GM19328 (cell line): Measurements from ENCODE around the gene HMX1.

Experiments
- ATAC-seq: cut with Tn5 transposase; IDR thresholded peaks from one replicate; pipeline ENCODE4 v1.9.1; 2021; ENCODE audit warnings: mild to moderate bottlenecking, moderate library complexity; ENCODE audit not compliant: unreplicated experiment

The HMX1 gene

GRCh38 chr4:8871417-8872401 lies at the start of gene HMX1:
Gene HMX1 (minus strand): TSS chr4:8871839. CDS start chr4:8871614, 225 bp downstream.
- ATAC-seq: no peak

DNA sequence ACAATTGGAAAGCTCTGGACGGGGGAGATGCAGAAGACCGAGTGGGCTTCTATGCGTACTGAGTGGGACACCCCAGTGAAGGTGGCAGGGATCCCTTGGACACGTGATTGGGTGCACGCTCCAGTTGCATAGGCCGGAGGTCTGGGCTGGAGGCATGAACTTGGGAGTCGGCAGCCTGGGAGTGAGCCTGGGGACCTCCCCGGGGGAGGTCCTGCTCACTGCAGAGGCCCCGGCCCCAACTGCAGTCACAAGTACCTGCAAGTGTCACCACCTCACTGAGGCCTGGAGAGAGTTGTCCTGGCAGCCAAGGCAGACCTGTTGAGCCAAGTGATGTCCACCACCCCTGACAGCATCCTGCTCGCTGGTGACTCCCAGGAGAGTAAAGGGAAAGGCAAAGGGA lies 49.3 kb upstream of the HMX1 start:
- ATAC-seq: no peak

GRCh38 chr4:8920289-8920965 lies 48.8 kb upstream of the HMX1 start:
- no peak for ATAC-seq

GRCh38 chr4:8919651-8920288 lies 48.1 kb upstream of the HMX1 start:
- no peak for ATAC-seq

DNA sequence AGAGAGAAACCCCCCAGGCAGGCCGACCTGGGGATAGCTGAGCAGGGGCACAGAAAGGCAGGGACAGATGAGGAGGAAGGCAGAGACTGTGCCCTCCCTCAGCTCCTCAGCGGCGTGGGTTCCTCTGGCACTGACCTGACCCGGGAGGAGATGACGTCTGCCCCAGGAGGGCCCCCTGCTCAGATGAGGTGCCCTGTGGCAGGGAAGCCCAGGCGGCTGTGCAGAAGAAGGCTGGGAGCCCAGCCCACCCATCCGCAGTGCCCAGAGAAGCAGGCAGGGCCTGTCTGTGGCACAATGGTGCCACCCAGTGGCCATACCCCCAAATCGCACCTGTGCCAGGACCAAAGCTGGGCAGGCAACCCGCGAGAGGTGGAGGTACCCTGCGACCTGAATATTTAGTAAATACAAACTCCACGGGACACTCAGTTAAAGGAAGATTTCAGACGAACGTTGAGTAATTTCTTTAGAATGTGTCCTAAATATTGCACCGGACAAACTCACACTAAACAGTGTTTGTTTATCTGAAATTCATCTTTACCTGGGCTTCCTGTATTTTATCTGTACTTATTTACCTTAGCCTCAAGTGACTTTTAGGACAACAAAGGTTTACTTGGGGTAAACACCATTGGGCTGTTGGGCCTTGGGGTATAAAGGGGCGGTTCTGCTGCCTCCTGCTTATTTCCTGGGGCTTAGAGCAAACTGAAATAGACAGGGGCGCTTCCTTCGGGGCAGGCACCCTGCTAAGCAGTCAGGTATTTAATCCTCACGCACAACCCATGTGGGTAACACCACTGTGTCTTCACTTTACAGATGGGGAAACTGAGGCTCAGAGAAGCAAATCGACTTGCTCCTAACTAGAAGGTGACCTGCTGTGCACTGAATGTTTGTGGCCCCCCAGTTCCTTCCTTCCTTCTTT lies 46.5 kb upstream of the HMX1 start:
- peak; percentile 73 for ATAC-seq

DNA sequence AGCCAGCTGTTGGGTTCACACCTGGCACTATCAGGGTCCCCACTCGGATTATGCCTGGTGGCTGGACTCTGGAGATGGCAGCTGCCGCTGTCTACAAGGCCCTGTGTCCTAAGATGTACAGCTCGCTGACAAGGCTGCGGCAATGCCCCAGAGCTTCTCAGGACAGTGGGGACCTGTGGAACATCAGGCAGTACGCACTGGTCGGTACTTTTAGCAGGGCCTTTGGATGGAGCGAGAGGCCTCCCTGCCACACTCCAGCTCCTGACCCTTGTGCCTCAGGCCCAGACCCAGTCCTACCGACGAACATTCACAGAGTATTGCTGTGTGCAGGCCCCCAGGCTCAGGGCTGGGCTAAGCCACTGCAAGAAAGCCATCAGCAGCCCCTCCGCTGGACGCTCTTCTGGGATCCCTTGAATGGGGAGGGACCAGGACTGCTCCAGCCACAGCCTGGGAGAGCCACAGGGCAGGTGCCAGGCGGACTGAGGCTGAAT lies 45.7 kb upstream of the HMX1 start:
- no peak for ATAC-seq

DNA sequence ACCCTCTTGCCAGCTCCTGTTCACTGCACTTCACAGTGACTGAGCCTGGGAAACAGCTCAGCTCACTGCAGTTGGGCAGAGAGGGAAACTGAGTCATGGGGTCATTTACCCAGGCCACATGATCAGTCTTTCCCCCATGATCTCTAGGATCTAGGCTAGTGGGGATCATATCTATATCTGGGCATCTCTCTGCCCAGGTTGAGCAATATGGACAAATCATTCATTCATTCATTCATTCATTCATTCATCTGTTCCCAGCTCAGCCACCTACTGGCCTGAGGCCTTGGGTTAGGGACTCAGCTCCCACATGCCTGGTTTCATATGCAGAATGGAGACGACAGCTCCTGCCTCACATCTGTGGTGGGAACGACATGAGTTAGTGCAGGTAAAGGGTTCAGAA lies 45.3 kb upstream of the HMX1 start:
- no peak for ATAC-seq

DNA sequence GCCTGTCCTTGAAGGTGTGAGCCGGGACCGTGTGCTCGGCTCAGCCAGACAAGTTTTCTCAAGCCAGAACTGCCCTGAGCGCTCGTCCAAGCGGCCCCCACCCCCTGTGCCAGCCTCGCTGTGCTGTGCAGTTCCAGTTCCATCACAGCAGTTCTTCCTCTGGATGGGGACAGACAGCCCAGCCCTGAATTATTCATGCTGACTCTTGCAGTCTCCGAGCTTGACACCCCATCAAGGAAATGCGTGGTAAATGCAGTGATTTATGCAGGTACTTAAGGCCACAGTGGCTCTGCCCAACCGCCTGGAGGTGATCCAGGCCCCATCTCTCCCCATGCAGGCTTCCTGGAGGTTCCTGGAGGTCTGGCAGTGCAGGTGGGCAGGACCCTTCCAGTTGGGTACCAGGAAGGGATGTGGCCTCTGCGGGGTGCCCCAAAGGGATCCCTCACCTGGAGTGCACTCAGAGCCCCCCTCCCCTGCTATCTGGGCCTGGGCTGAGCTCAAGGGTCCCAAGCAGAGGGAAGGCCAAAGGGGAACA lies 44.8 kb upstream of the HMX1 start:
- no peak for ATAC-seq

DNA sequence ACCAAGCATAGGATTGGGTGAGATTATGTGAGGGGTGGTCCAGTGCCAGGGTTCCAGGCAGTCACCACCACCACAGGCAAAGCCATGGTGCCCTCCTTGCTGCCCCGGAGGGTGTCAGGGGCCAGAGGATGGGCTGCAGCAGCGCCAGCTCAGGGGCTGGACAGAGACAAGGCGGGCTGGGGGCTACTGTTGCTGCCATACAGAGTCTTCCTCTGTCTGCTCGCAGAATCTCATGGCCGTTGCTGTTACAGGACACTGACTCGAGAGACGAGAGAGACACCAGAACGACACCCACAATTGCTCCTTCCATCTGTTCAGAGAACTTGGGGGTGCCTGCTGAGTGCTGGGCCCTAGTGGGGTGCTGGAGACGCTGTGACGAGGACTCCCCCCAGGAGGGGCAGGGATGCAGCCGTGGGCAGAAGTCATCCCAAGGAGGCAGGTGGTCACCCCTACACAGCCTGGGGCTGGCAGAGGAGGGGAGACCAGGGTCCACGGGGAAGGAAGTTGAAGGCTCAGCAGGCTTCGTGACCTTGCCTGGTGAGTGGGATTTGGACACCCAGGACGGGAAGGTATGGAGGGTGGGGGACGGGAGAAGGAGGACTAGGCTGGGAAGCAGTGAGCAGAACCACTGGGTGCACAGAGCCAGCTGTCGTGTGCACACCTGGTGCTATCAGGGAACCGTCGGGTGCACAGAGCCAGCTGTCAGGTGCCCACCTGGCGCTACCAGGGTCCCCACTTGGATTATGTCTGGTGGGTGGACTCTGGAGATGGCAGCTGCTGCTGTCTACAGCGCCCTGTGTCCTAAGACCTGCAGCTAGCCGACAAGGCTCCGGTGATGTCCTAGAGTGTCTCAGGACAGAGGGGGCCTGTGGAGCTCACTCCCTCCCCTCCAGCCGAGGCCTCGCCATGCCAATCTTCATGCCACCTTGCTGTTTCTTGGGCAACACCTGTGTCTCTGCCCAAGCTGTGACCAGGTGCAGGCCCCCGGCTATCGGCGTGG lies 43.9 kb upstream of the HMX1 start:
- no peak for ATAC-seq

GRCh38 chr4:8914461-8915171 lies 43.0 kb upstream of the HMX1 start:
- no peak for ATAC-seq

- no peak for ATAC-seq
Observed at GRCh38 chr4:8913858-8914460, 42.3 kb upstream of the HMX1 start.

- ATAC-seq: no peak
Observed at GRCh38 chr4:8913121-8913857, 41.6 kb upstream of the HMX1 start.

DNA sequence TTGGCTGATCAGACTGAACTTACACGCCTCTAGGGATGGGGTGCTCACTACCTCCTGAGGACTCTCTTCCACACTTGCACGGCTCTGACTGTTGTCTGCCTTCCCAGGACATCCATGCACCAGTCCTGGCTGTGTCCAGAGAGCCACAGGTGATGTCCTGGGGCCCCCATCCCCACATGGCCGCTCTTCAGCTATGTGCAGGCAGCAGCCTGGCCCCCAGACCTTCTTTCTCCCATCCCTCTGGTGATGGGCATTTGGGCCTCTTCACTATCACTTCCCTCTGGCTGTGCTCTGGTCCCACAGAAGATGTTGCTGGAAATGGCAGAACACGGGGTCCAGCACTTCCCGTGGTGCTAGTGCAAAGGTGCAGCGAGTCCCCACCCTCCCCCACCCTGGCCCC lies 40.9 kb upstream of the HMX1 start:
- ATAC-seq: no peak

DNA sequence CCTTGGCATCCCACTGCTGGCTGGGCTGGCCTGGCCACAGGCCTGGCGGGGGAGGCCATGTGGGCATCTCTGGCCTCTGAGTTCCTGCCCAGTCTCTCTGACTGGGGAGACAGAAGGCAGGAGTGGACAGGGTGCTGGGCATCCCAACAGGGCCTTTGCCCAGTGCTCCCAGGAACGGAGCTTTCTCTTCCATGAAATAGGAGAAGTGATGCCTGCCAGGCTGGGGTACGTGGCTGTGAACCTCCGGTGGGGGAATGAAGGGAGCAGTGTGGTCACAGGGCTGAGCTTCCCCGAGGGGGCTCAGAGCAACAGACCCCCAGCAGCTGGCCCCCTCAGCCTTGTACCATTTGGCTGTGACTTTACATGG lies 40.4 kb upstream of the HMX1 start:
- no peak for ATAC-seq

- ATAC-seq: no peak
Observed at GRCh38 chr4:8911316-8912088, 39.9 kb upstream of the HMX1 start.

DNA sequence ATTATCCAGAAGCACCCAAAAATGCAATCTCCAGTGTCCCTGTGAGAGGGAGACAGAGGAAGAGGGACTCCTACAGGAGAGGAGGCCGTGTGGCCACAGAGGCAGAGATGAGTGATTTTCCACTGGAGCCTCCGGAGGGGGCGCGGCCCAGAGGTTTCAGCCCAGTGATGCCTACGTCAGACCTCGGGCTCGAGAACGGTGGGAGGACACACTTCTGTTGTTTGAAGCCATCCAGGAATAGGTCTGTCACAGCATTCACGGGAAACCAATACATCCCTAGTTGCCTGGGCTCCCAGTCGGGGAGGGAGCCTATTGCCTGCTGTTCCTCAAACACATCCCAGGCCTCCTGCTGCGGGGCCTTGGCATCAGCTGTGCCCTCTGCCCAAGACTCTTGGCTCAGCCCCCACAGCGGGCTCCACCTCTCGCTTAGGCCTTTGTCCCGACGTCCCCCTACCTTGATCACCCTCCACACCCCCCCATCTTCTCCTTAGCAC lies 39.2 kb upstream of the HMX1 start:
- ATAC-seq: no peak
